ENCODE data around the gene RASSF8. TPM values are rescaled to one million over a fixed set of nuclear protein-coding genes. Genes with fewer than 3 reads are reported as not detected.

RASSF8 gene
- total RNA-seq, 1 experiment from 2014 or later = 26.5 TPM

GRCh38 chr12:26031827-26032226 is 73.3 kb downstream of the RASSF8 start:
- H2AFZ ChIP-seq = no peak overlapping the region

GRCh38 chr12:26032290-26032689 is 73.8 kb downstream of the RASSF8 start:
- no peak overlapping the region for H3K4me3 ChIP-seq
- no peak overlapping the region for H3K4me2 ChIP-seq
- TF ChIP-seq EZH2 (IDR thresholded peaks at IDR 0.05; ENCODE audit: low read depth) = no peak
- TF ChIP-seq CTCF (conservative IDR thresholded peaks at IDR 0.05) = no peak
- peaks cover 12% of the 10 kb centered on the region for H3F3A ChIP-seq (ENCODE audit: insufficient read depth, low read depth)
- BruUV-seq (replicated peaks) = no TSS peak
- H4K20me1 ChIP-seq (ENCODE audit: insufficient read depth) = no peaks in the 10 kb centered on the region
- no peaks in the 10 kb centered on the region for H3K36me3 ChIP-seq (ENCODE audit: low read depth)
- H2AFZ ChIP-seq = no peak overlapping the region
- ChIA-PET CTCF (interaction anchor here (0.6 to 1.2 kb wide), 2 partner anchors 59 to 649 kb away, joined by 3 to 5 read pairs; no protein-coding TSS in a partner anchor), POLR2A (ENCODE audit: unreplicated experiment) (interaction anchor here (0.7 kb wide), 1 partner anchor 59 kb away, joined by 3 read pairs; no protein-coding TSS in a partner anchor)
- no peak for DNase-seq
- peaks cover 24% of the 10 kb centered on the region for H3K4me1 ChIP-seq (replicated peaks; ENCODE audit: insufficient read depth)
- no peaks in the 10 kb centered on the region for H3K9me2 ChIP-seq (ENCODE audit: insufficient read depth)
- 0 out of 2 replicates have a peak overlapping the region, but pooled peaks have one; percentile 2 for H3K27ac ChIP-seq
- H3K27me3 ChIP-seq (ENCODE audit: insufficient read depth, low read depth) = no peaks in the 10 kb centered on the region
- H3K9me3 ChIP-seq (ENCODE audit: insufficient read depth, low read depth) = no peaks in the 10 kb centered on the region
- peaks cover 37% of the 10 kb centered on the region for H3K79me2 ChIP-seq (ENCODE audit: low read depth)
- intact Hi-C loops (cut with micrococcal nuclease; ENCODE audit: unreplicated experiment) = loop anchor here (5.0 to 10.0 kb wide), 3 partner anchors 65 to 663 kb away; no protein-coding TSS in a partner anchor

More at GRCh38 chr12:26031827-26032226, 73.3 kb downstream of the RASSF8 start:
- Histone ChIP-seq H3K27me3 (ENCODE audit: insufficient read depth, low read depth) (no peaks in the 10 kb centered on the region), H3F3A (ENCODE audit: insufficient read depth, low read depth) (peaks cover 12% of the 10 kb centered on the region), H3K4me3 (no peak overlapping the region), H3K4me2 (no peak overlapping the region), H3K27ac (no peak overlapping the region), H4K20me1 (ENCODE audit: insufficient read depth) (no peaks in the 10 kb centered on the region), H3K9me3 (ENCODE audit: insufficient read depth, low read depth) (no peaks in the 10 kb centered on the region), H3K79me2 (ENCODE audit: low read depth) (peaks cover 37% of the 10 kb centered on the region), H3K36me3 (ENCODE audit: low read depth) (no peaks in the 10 kb centered on the region), H3K4me1 (replicated peaks; ENCODE audit: insufficient read depth) (peaks cover 24% of the 10 kb centered on the region), H3K9me2 (ENCODE audit: insufficient read depth) (no peaks in the 10 kb centered on the region)
- TF ChIP-seq EZH2 (IDR thresholded peaks at IDR 0.05; ENCODE audit: low read depth) (no peak), CTCF (conservative IDR thresholded peaks at IDR 0.05) (no peak)
- POLR2A ChIA-PET (ENCODE audit: unreplicated experiment) = interaction anchor here (0.7 kb wide), 1 partner anchor 58 kb away, joined by 3 read pairs; no protein-coding TSS in a partner anchor
- no peak for DNase-seq
- BruUV-seq (replicated peaks) = no TSS peak
- CTCF ChIA-PET = interaction anchor here (0.6 kb wide), 2 partner anchors 649 to 777 kb away, joined by 3 to 4 read pairs; no protein-coding TSS in a partner anchor
- intact Hi-C loops (cut with micrococcal nuclease; ENCODE audit: unreplicated experiment) = loop anchor here (5.0 to 10.0 kb wide), 3 partner anchors 65 to 663 kb away; no protein-coding TSS in a partner anchor

GRCh38 chr12:26032719-26033241 is 74.3 kb downstream of the RASSF8 start:
- H3K4me1 ChIP-seq (replicated peaks; ENCODE audit: insufficient read depth) = peaks cover 24% of the 10 kb centered on the region
- ChIA-PET POLR2A (ENCODE audit: unreplicated experiment) (no interaction called here), CTCF (interaction anchor here (0.6 to 1.2 kb wide), 2 partner anchors 59 to 178 kb away, joined by 3 to 5 read pairs; no protein-coding TSS in a partner anchor)
- no peak overlapping the region for H3K4me2 ChIP-seq
- intact Hi-C loops (cut with micrococcal nuclease; ENCODE audit: unreplicated experiment) = loop anchor here (5.0 to 10.0 kb wide), 3 partner anchors 65 to 662 kb away; no protein-coding TSS in a partner anchor
- peak in 1 of 2 experiments; percentile 45 for DNase-seq
- H4K20me1 ChIP-seq (ENCODE audit: insufficient read depth) = no peaks in the 10 kb centered on the region
- no peaks in the 10 kb centered on the region for H3K9me2 ChIP-seq (ENCODE audit: insufficient read depth)
- no peak overlapping the region for H3K4me3 ChIP-seq
- TF ChIP-seq EZH2 (IDR thresholded peaks at IDR 0.05; ENCODE audit: low read depth) = no peak
- no peak for TF ChIP-seq CTCF (conservative IDR thresholded peaks at IDR 0.05)
- no peaks in the 10 kb centered on the region for H3K9me3 ChIP-seq (ENCODE audit: insufficient read depth, low read depth)
- BruUV-seq (replicated peaks) = no TSS peak
- no peaks in the 10 kb centered on the region for H3K36me3 ChIP-seq (ENCODE audit: low read depth)
- H3K27ac ChIP-seq = 0 out of 2 replicates have a peak overlapping the region, but pooled peaks have one; percentile 2
- peaks cover 37% of the 10 kb centered on the region for H3K79me2 ChIP-seq (ENCODE audit: low read depth)
- no peaks in the 10 kb centered on the region for H3K27me3 ChIP-seq (ENCODE audit: insufficient read depth, low read depth)
- H3F3A ChIP-seq (ENCODE audit: insufficient read depth, low read depth) = peaks cover 12% of the 10 kb centered on the region
- no peak overlapping the region for H2AFZ ChIP-seq

Measured in PC-9 (cell line).